GM18517 (cell line): ENCODE measurements around the gene TAS2R3.

ENCODE experiments used
- ATAC-seq: cut with Tn5 transposase; IDR thresholded peaks from one replicate; pipeline ENCODE4 v1.9.1; 2021; ENCODE audit warnings: mild to moderate bottlenecking, moderate library complexity; ENCODE audit not compliant: unreplicated experiment

TAS2R3 gene

GRCh38 chr7:141785706-141786552 lies 22.0 kb downstream of the TAS2R3 start:
- ATAC-seq = peak; percentile 79

- no peak for ATAC-seq
These were observed 24.4 kb downstream of the TAS2R3 start for GRCh38 chr7:141788296-141788695.

GRCh38 chr7:141789917-141790316 lies 26.0 kb downstream of the TAS2R3 start, which contains the start of gene TAS2R5:
Gene TAS2R5, plus strand, starts transcription at chr7:141790217. Its CDS starts 145 bp downstream, at chr7:141790362.
- ATAC-seq = no peak

GRCh38 chr7:141792526-141792925 lies 28.6 kb downstream of the TAS2R3 start:
- ATAC-seq = no peak
